ENCODE data around the gene ZNF782.

The ZNF782 gene

GRCh38 chr9:96777426-96777864 is 76.9 kb downstream of the ZNF782 start:
- peak overlapping the region; percentile 34; the same call in 1 of the 2 replicates for H2AFZ ChIP-seq (ENCODE audit: low read depth)
- H3K79me2 ChIP-seq (ENCODE audit: insufficient read depth, low read depth): no peaks in the 10 kb centered on the region
- no peaks in the 10 kb centered on the region for H4K20me1 ChIP-seq (ENCODE audit: insufficient read depth)
- H3K9ac ChIP-seq: no peak overlapping the region; the same call in 1 of the 2 replicates
- no peaks in the 10 kb centered on the region for H3K36me3 ChIP-seq (ENCODE audit: insufficient read depth)
- no peak overlapping the region for H3K4me3 ChIP-seq (IDR thresholded peaks at IDR 0.05; ENCODE audit: insufficient read depth, low read depth, low read length)
- H3K27ac ChIP-seq: no peak overlapping the region
- TF ChIP-seq CTCF (conservative IDR thresholded peaks at IDR 0.05; ENCODE audit: low read depth, low read length): no peak
- H3K4me1 ChIP-seq (ENCODE audit: low read depth, poor library complexity, severe bottlenecking): no peaks in the 10 kb centered on the region
- H3K4me2 ChIP-seq: 0 out of 2 replicates have a peak overlapping the region, but pooled peaks have one; percentile 0
- no peaks in the 10 kb centered on the region for H3K27me3 ChIP-seq (ENCODE audit: insufficient read depth, low read depth)

GRCh38 chr9:96771124-96771523 is 83.2 kb downstream of the ZNF782 start:
- Histone ChIP-seq H3K9ac (no peak overlapping the region), H4K20me1 (ENCODE audit: insufficient read depth) (no peaks in the 10 kb centered on the region), H3K4me2 (no peak overlapping the region), H3K4me3 (IDR thresholded peaks at IDR 0.05; ENCODE audit: insufficient read depth, low read depth, low read length) (no peak overlapping the region), H3K79me2 (ENCODE audit: insufficient read depth, low read depth) (no peaks in the 10 kb centered on the region), H3K27me3 (ENCODE audit: insufficient read depth, low read depth) (no peaks in the 10 kb centered on the region), H2AFZ (ENCODE audit: low read depth) (no peak overlapping the region), H3K27ac (no peak overlapping the region), H3K36me3 (ENCODE audit: insufficient read depth) (no peaks in the 10 kb centered on the region), H3K4me1 (ENCODE audit: low read depth, poor library complexity, severe bottlenecking) (no peaks in the 10 kb centered on the region)
- TF ChIP-seq CTCF (conservative IDR thresholded peaks at IDR 0.05; ENCODE audit: low read depth, low read length): no peak

DNA sequence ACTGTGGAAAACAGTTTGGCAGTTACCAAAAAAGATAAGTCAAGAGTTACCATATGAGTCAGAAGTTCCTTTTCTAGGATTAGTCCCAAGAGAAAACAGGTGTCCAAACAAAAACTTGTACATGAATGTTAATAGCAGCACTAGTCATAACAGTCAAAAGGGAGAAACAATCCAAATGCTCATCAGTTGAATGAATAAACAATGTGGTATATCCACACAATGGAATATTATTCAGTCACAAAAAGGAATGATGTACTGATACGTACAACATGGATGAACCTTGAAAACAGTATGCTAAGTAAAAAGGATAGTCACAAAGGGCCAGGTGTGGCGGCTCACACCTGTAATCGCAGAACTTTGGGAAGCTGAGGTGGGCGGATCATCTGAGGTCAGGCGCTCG is 84.3 kb downstream of the ZNF782 start:
- no peaks in the 10 kb centered on the region for H3K4me1 ChIP-seq (ENCODE audit: low read depth, poor library complexity, severe bottlenecking)
- no peak overlapping the region for H3K4me2 ChIP-seq
- no peak for TF ChIP-seq CTCF (conservative IDR thresholded peaks at IDR 0.05; ENCODE audit: low read depth, low read length)
- H3K36me3 ChIP-seq (ENCODE audit: insufficient read depth): no peaks in the 10 kb centered on the region; the same call in 1 of the 2 replicates
- no peaks in the 10 kb centered on the region for H3K27me3 ChIP-seq (ENCODE audit: insufficient read depth, low read depth)
- H4K20me1 ChIP-seq (ENCODE audit: insufficient read depth): no peaks in the 10 kb centered on the region
- H3K27ac ChIP-seq: no peak overlapping the region
- H3K9ac ChIP-seq: no peak overlapping the region
- no peaks in the 10 kb centered on the region for H3K79me2 ChIP-seq (ENCODE audit: insufficient read depth, low read depth)
- no peak overlapping the region for H2AFZ ChIP-seq (ENCODE audit: low read depth)
- H3K4me3 ChIP-seq (IDR thresholded peaks at IDR 0.05; ENCODE audit: insufficient read depth, low read depth, low read length): no peak overlapping the region
